RKO (cell line): ENCODE measurements around the gene TTC23L.

Experiments
- DNase-seq: peaks from one replicate; pipeline ENCODE4 v3.0.0-alpha.2; 2016; ENCODE audit warnings: low spot score

Gene TTC23L

DNA sequence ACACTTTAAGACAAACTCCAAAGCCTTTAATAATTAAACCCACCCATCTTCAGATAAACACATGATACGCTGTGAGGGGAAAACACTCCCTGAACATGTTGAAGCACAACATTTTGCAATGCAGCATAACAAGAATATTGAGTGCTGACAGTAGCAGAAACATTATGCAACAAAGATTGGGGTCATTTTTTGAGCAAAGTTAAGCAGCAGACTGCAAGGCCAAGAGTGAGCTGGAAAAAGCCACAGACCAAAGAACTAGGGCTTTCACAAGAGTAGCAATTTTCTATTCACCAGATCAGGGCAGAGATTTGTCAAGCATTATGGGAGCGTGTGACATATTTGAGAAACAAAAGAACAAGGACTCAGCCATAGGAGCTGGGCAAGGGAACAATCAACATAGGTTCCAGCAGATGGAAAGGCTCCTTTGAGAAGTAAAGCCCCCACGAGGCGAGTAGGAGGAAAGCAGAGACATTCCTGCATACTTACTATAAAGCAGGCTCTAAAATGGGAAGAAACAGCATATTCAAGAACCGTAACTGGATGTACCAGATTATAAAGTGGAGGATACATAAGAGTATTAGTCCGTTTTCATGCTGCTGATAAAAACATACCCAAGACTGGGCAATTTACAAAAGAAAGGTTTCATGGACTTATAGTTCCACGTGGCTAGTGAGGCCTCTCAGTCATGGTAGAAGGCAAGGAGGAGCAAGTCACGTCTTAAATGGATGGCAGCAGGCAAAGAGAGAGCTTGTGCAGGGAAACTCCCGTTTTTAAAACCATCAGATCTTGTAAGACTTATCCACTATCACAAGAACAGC lies 4.8 kb upstream of the TTC23L start:
- DNase-seq = no peak

DNA sequence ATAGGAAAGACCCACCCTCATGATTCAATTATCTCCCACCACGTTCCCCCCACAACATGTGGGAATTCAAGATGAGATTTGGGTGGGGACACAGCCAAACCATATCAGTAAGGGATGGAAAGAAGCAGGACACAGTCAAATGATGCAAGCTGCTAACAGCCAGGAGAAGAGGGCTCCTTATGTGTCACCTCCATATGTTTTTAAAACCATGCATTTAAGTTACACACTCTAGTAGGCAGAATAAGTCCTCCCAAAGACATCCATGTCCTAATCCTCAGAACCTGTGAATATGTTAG lies 4.2 kb upstream of the TTC23L start:
- no peak for DNase-seq

DNA sequence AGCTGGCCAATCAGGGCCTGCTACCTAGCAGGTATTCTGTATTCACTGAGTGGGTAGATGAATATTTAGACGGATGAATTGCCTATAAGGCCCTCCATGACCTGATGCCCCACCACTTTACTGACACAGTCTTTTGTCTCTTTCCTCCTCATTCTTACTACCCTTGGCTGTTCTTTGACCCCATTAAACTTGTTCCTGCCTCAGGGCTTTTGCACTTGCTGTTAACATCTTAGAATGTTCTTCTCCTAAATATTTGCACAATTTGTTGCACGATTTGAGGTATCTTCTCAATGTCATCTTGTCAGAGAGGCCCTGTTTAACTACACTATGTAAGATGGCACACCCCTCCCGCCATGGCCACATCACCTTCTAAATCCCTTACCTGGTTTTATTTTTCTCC lies 3.3 kb upstream of the TTC23L start:
- no peak for DNase-seq

DNA sequence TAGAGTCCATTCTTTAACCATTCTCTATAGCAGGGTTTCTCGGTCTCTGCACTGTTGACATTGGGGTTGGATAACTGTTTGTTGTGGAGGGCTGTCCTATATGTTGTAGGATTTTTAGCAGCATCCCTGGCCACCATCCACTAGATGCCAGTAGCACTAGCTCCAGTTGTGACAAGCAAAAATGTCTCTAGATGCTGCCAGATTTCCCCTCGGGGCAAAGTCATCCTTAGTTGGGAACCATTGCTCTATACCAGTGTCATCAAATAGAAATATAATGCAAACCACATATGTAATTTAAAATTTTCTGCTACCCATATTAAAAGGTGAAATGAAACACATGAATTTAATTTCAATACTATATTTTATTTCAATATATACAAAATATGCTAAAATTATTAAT lies 2.9 kb downstream of the TTC23L start:
- DNase-seq = no peak

DNA sequence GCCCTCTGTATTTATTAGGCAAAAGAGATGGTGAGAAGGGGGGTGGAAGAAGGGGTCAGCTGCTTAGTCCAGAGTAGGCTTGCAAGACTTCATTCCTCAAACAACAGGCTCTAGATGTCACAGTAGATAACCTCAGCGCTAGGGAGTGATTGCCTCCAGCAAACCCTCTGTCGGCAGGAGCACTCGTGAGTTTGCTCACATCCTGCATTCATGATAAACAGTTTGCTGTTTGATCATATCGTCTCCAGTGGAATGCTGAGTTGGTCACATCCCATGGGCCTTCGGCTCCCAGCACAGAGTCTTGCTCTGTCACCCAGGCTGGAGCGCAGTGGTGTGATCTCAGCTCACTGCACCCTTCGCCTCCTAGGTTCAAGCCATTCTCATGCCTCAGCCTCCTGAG lies 3.6 kb downstream of the TTC23L start:
- no peak for DNase-seq

DNA sequence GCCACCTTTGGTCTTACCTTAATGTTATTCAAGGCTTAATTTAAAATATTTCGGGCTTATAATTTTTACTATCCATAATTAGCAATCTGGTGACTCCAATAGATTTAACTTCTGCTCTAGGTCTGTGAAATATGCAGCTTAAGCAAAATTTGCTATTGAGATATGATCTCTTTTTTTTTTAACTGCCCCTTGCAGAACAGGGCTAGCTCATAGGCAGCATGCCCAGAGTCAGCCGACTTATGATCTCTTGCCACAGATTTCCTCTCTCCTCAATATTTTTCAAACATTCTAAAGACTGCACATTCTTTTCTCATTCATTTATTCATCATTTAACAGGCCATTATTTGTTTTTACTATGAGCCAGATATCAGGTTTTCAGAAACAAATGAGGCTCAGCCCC lies 4.5 kb downstream of the TTC23L start:
- DNase-seq = no peak

DNA sequence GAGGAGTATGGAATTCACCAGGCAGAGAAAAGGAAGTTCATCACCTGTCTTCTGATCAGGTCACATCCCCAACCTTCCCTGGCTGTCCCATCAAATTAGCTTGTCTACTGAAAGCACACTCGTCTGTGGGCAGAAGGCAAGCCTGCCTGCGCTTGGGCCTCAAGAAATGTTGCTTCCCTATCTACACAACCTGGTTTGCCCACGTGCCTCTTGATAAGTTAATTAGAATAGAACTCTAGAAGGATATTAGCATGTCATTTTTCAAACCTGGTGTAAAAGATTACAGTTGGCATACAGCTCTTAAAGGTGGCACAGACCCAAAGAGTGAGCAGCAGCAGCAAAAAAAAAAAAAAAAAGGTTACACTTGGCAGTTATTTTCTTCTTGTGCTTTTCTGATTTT lies 5.1 kb downstream of the TTC23L start:
- no peak for DNase-seq

DNA sequence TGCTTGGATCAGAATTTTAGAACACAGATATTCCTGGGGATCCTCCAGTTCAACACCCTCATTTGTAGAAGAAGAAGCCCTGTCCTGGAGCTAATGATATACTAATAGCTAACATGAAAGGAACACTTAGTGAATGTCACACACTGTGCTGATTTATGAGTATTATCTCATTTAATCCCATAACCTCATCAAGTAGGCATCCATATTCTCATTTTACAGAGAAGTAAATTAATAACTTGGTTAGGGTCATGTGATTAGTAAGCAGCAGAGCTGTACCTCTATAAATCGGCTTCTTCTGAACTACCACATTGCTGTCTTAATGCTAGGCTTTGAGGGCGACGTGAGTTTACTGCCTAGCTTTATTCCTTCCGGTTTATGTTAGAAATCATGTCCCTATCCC lies 6.0 kb downstream of the TTC23L start:
- DNase-seq = no peak

DNA sequence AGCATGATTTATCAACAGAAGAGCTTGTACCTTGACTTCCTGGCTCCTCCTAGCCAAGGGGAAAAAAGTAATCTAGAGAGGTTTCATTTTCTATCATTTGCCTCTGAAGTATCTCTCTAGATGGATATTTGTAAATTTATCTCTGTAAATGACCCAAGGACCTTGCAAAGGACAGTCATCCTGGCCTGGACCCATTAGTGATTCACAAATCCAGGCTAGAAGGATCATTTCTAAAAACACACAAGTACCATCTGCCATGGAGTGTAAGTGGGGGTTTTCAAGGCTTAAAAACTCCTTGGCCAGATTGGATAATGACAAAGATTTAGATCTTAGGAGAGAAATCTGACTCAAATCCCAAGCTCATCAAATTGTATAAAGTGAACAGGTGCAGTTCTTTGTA lies 8.1 kb downstream of the TTC23L start:
- no peak for DNase-seq

DNA sequence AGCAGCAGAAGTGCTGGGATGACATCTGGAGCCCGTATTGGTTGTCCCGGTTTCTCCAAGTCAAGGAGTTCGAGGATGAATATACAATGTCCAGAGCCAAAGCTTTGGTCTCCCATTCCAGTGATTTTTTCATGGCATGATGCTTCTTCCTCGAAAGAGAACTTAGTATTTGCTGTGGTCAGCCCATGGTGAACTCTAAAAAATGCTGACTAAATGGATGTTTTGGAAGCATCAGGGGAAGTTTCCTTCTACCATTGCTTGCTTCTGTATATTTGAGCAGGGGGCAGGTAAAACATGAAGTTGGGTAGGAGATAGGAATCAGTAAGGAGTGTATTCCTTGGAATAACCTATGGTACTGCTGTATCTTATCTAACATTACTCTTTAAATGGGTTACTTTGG lies 8.6 kb downstream of the TTC23L start:
- DNase-seq = no peak

DNA sequence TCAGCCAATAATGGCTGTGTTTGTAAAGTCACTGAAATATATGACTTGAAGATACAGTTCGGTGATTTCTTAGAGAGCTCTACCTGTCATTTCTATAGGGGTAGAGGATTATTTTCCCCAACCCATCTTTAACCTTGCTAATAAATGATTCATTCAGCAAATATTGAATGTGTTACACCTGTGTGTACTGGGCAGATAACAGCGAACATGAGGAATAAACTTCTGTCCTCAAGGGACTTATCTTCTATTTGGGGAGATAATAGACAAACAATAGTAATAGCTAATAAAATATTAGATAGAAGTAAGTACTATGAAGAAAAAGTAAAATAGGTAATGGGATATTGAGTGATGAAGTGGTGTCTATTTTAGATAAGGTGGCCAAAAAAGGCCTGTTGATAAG lies 9.3 kb downstream of the TTC23L start:
- no peak for DNase-seq

DNA sequence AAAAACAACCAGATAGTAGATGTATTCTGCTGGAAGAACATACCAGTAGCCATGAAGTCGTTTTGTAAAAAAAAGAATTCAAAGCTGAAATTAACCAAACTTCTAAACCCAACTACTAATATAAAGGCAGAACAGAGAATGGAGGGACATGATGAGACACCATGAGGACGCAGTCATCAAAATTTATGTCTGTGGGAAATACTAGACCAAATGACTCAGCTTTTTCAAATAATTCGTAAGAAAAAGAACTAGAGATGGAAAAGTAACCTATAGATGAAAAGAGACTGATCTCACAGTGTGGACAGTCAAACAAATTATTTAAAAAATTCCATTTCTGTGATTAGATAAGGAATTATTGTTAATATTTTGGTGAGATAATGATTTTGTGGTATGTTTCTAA lies 10.3 kb downstream of the TTC23L start:
- no peak for DNase-seq

DNA sequence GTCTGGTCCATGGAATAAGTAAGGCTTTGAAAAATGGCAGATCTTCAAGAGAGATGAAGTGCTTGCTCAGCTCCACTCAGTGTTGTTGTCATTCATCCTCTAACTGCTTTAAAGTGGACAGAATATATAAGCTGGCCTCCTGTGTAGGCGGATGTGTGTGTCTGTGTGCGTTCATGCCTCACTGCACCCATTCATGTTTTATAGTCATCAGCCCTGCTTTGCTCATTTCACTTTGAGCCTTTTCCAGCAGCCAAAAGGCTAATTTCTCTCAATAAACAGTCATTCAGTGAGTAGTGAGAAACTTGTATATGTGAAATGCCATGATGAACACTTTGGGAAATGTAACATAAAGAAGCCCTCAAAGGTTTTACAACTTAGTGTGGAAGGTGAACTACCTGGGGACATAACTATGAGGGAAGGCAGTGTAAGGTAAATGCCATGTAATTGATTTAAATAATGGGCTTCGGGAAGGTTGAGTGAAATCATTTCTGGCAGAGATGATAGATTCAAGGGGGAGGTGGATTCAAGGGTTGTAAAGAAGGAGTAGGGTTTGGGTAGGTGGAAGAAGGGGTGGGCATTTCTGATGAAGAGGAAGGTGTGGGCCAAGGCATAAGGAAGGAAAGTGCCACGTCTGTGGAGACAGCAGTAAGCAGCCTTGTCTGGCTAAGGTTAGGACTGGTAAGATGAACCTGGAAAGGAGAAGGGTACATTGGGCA lies 15.7 kb downstream of the TTC23L start:
- no peak for DNase-seq

DNA sequence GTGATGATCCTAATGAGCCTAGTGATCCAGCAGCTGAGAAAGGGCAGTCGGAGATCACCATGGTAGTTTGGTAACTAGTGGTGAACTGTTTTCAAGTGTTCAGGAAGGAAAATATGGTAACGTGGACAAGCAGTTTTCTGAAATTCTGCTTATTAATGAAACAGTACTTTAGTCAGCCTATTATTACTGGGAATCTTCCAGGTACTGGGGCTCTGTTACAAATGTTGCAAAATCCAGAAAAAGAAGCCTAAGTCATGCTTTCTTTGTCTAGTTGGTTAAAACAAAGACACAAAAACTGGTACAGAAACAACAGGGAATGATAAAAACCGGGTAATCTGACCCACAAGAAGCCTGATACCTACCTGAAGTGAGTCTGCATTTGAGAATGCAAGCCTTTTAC lies 18.2 kb downstream of the TTC23L start:
- DNase-seq = no peak

DNA sequence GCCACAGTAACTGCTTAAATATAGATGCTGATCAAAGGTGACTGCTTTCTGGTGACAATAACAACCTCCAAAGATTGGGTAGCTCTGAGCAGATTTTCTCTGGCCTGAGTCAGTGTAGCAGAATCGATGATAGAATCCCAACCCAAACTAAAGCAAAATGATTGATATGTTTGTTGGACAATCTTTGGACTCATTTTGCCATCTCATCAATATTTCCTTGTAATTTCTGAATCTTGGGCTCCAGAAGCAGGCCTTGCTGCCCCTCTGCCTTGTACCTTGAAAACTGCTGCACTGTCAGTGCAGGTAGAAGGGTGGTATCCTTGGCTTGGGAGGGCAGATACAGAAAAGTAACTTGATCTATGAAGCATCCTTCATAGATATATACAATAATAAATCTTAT lies 18.9 kb downstream of the TTC23L start:
- no peak for DNase-seq

DNA sequence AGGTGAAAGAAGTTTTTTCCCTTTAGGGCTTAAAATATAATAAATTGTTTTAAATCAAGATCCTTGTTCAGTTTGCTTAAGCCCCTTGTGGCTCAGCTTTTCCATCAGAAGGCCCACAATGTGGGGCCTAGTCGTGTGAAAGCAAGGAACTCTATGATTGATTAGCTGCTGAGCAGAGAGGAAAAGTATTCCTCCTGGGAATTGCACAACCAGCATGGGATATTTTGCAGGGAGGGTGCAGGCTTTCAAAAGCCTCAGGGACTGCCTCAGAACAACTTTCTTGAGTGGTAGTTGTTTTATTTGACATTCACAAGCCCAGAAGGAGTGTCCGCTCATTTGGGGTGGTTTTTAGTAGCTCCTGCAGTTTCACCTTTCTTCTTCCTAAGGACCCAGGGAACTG lies 19.8 kb downstream of the TTC23L start:
- no peak for DNase-seq

DNA sequence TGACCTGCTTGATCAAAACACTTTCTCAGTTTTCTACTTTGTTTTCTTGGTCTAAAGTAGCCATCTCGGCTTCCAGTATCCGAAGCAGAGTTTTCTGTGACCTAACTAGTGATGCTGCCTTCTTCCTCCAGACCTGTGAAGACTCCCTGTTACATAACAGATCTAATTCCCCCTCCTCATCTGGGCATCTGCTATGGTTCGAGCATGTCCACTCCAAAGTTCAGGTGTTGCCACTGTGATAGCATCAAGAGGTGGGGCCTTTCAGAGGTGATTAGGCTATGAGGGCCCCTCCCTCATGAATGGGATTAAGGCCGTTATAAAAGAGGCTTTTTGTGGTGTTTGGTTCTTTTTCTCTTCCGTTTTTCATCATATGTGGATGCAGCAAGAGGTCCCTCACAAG lies 20.3 kb downstream of the TTC23L start:
- DNase-seq = no peak

DNA sequence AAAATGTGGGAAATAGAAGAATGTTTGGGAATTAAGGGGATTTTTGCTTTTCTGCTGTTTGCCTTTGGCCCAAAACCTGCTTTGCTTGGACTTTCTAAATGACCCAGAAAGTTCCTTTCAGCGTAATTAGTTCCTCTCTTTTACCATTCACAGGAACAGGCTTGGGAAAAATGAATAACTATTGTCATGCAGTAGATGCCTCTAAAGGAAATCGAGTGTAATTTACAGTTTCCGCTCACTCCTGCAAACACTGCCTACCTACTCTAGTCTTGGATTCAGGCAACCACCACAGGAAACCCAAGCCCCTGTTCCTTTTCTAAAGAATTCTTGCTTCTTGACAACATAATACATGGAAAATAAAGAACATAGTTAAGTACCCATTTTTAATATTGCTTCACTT lies 25.0 kb downstream of the TTC23L start:
- DNase-seq = no peak

DNA sequence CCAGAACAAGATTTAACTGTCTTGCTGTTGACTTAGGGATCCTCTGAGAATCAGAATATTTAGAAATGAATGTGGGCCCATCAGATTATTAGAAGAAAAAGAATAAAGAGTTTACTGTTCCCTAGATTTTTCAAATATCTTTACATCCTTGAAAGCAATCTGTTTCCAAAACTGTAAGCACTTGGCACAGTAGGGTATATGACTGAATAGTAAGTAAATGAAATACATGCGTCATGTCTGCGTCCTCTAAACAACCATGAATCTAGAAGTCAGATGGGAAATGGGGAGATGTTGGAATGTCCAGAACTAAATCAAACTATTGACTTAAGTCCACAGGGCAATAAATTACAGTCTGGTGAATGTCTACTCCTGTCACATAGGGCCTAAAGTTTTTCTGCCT lies 26.1 kb downstream of the TTC23L start:
- no peak for DNase-seq

DNA sequence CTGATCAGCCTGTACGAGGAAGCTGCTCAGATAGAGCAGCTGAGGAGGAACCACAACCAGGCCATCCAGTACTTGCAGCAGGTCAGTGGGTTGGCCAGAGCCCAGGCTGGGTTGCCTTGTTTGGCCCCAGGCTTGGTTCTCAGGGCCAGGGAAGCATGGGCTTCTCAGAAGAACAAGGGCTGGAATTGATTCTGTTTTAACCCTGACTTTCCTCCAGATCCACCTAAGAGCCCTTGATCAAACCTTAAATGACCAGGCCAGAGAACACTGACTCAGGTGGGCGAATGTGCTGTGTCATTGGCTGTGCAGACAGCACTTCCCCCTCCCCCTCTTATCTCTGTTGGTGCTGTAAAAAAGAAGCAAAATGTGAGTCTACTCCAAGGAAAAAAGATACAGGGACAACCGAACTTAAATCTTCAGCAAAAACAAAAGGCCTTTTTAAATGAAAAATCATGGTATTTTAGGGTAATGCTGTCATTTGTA lies 28.1 kb downstream of the TTC23L start:
- DNase-seq = no peak

DNA sequence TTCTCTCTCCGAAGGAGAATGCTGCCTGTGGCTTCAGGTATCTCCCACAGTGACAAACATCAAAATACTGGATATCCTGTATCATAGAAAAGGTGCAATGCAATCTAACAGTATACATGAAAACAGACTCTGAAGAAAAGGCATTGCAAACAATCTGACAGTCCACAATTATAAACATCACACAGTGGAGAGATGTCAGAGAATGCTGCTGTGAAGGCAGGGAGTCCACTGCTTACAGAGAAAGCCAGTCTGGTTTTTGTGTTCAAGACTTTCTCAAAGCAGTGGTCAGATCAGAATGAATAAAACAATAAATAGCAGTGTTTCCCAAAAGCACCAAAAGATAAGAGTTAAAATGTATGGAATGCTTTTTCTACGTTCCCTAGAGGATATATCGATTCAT lies 28.7 kb downstream of the TTC23L start:
- no peak for DNase-seq

DNA sequence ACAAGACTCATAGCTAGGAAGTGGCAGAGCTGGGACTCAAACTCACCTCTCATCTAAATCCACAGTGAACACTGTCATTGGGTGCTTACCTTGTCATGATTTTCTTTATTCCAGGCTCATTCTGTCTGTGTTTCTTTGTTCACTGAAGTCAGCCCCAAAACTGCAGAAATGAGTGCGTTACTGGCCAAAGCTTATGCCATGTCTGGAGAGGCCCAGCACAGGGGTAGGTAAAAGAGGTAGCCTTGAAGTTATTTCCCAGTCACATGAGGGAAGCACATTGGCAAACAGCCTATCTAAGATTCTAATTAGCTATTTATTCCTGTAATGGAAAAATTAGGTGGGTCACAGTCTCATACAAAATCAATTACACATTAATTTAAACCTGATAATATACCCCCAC lies 29.8 kb downstream of the TTC23L start:
- DNase-seq = no peak

DNA sequence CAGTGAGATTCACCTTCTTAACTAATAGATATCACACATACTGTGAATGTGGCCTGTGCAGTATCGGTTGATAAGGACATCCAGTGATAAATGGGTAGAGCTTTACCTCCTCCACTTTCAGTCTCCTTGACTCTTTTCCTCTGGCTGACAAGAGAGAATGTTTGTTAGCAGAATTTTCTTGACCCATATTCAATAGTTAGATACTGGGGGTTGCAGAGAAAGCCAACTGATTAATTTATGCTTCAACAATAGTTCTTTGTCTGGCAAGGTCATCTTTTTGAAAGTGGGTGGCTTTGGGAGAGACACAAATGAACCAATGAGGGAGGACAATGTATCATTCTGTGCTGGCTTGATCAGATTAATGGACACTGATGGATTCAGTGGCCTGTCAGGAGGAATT lies 30.3 kb downstream of the TTC23L start:
- DNase-seq = no peak

DNA sequence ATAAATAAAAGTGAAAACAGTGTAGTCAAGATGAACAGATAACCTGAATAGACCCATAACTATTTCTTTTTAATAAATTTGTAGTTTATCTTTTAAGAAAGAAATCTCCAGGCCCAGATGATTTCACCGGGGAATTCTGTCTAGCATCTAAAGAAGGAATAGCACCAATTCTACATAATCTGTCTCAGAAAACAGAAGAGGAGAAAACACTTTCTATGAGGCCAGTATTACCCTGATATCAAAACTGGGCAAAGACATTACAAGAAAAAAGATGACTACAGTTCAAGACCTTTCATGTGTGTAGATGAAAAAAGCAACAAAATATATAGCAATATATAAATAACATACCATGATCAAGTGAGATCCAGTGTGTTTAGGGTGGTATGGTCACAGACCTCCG lies 31.4 kb downstream of the TTC23L start:
- DNase-seq = no peak
